Left renal pelvis (tissue), 4 donors: Measurements from ENCODE around the gene ARSB. TPM values are rescaled to one million over a fixed set of nuclear protein-coding genes. Genes with fewer than 3 reads are reported as not detected.
"Not testable (repeated sequence)": the region's sequence is repeated elsewhere in the genome, so short reads cannot be mapped to it uniquely, and the experiment has no call there.

ENCODE experiments used
- DNase-seq, 4 donors: peaks; one replicate each; pipeline ENCODE4 v3.0.0-alpha.2; 2013; ENCODE audit warnings: low read depth in 4 of 4, low spot score in 3 of 4
- polyA plus RNA-seq, 4 donors: library from polyadenylated mRNA; unstranded; fragments of 120-200 nt; gene quantifications; one replicate each; pipeline ENCODE4 v1.2.1, GENCODE V29; 2013; ENCODE audit not compliant: insufficient read length in 4 of 4

Gene ARSB
- polyA plus RNA-seq, 4 donors, result 16.3 to 22.8 (median 20.1) TPM

- DNase-seq, result no peak
Measured at GRCh38 chr5:78958672-78959445, 26.3 kb downstream of the ARSB start.

GRCh38 chr5:78956901-78957300, 28.2 kb downstream of the ARSB start:
- no peak for DNase-seq

- no peak for DNase-seq
Measured at GRCh38 chr5:78953092-78953800, 31.9 kb downstream of the ARSB start.

GRCh38 chr5:78930721-78931120, 54.4 kb downstream of the ARSB start:
- no peak for DNase-seq

GRCh38 chr5:78929833-78930232, 55.3 kb downstream of the ARSB start:
- DNase-seq, result no peak

- no peak for DNase-seq
Measured at GRCh38 chr5:78927657-78928282, 57.3 kb downstream of the ARSB start.

- no peak for DNase-seq
Measured at GRCh38 chr5:78926252-78926651, 58.9 kb downstream of the ARSB start.

- no peak for DNase-seq
Measured at GRCh38 chr5:78925129-78925876, 59.8 kb downstream of the ARSB start.

GRCh38 chr5:78923622-78923970, 61.5 kb downstream of the ARSB start:
- DNase-seq, result no peak

GRCh38 chr5:78922879-78923621, 62.1 kb downstream of the ARSB start:
- no peak for DNase-seq

- DNase-seq, result no peak
Measured at GRCh38 chr5:78920604-78921003, 64.5 kb downstream of the ARSB start.

GRCh38 chr5:78919796-78920195, 65.3 kb downstream of the ARSB start:
- DNase-seq, result no peak

GRCh38 chr5:78916044-78916443, 69.1 kb downstream of the ARSB start:
- DNase-seq, result no peak

GRCh38 chr5:78915170-78915569, 69.9 kb downstream of the ARSB start:
- no peak for DNase-seq

GRCh38 chr5:78912811-78913210, 72.3 kb downstream of the ARSB start:
- no peak for DNase-seq

GRCh38 chr5:78912085-78912771, 72.9 kb downstream of the ARSB start:
- no peak for DNase-seq

GRCh38 chr5:78909224-78909983, 75.7 kb downstream of the ARSB start:
- not testable (repeated sequence) for DNase-seq

GRCh38 chr5:78908173-78909061, 76.7 kb downstream of the ARSB start:
- peak in 2 of 4 donors; percentile 51 to 57 for DNase-seq
